ENCODE data around the gene DOP1A. TPM values are rescaled to one million over a fixed set of nuclear protein-coding genes. Genes with fewer than 3 reads are reported as not detected.

Gene DOP1A
- total RNA-seq, 4 donors from 2014 or later = 44.8 to 118 (median 53.5) TPM

- TF ChIP-seq CTCF (IDR thresholded peaks at IDR 0.05) (peak; percentile 54 to 77), POLR2A (IDR thresholded peaks at IDR 0.05) (no peak)
- DNase-seq (ENCODE audit: low spot score in 2 of 2) = no peak
- Histone ChIP-seq H3K27ac (no peak overlapping the region), H3K4me1 (no peaks in the 10 kb centered on the region), H3K27me3 (no peaks in the 10 kb centered on the region), H3K36me3 (peaks cover 6% of the 10 kb centered on the region), H3K4me3 (no peak overlapping the region), H3K9me3 (no peaks in the 10 kb centered on the region)
- 15% methylated on average over 6 of the region's 6 CpGs for WGBS
Measured at GRCh38 chr6:83055366-83055964, 12.0 kb upstream of the DOP1A start.

- Histone ChIP-seq H3K36me3 (no peaks in the 10 kb centered on the region), H3K27ac (no peak overlapping the region), H3K9me3 (no peaks in the 10 kb centered on the region), H3K27me3 (no peaks in the 10 kb centered on the region), H3K4me1 (no peaks in the 10 kb centered on the region), H3K4me3 (no peak overlapping the region)
- DNase-seq (ENCODE audit: low spot score in 2 of 2) = no peak
- 35% methylated on average over 4 of the region's 4 CpGs for WGBS
- TF ChIP-seq POLR2AphosphoS5 (IDR thresholded peaks at IDR 0.05) (no peak), POLR2A (IDR thresholded peaks at IDR 0.05) (no peak), EP300 (IDR thresholded peaks at IDR 0.05) (no peak), CTCF (IDR thresholded peaks at IDR 0.05) (peak in 1 of 2 donors; percentile 39)
Measured at GRCh38 chr6:83057705-83058321, 9.7 kb upstream of the DOP1A start.

- H3K4me3 ChIP-seq = no peak overlapping the region
- DNase-seq (ENCODE audit: low spot score in 2 of 2) = no peak
- H3K27ac ChIP-seq = no peak overlapping the region
- H3K27me3 ChIP-seq = no peaks in the 10 kb centered on the region
- H3K36me3 ChIP-seq = no peaks in the 10 kb centered on the region
- no peaks in the 10 kb centered on the region for H3K9me3 ChIP-seq
- no peak for TF ChIP-seq POLR2A (IDR thresholded peaks at IDR 0.05)
- TF ChIP-seq CTCF (IDR thresholded peaks at IDR 0.05) = no peak
- no peak for TF ChIP-seq POLR2AphosphoS5 (IDR thresholded peaks at IDR 0.05)
- TF ChIP-seq EP300 (IDR thresholded peaks at IDR 0.05) = no peak
- H3K4me1 ChIP-seq = peaks cover 14% of the 10 kb centered on the region
Measured at GRCh38 chr6:83061190-83061589, 6.3 kb upstream of the DOP1A start.

- DNase-seq (ENCODE audit: low spot score in 2 of 2) = no peak
- Histone ChIP-seq H3K9me3 (no peaks in the 10 kb centered on the region), H3K4me1 (peaks cover 14% of the 10 kb centered on the region), H3K27me3 (no peaks in the 10 kb centered on the region), H3K27ac (no peak overlapping the region), H3K36me3 (no peaks in the 10 kb centered on the region), H3K4me3 (no peak overlapping the region)
- no peak for TF ChIP-seq EP300 (IDR thresholded peaks at IDR 0.05)
- whole genome bisulfite sequencing = 100% methylated on average over 1 of the region's 1 CpG
Measured at GRCh38 chr6:83062225-83062624, 5.2 kb upstream of the DOP1A start.

GRCh38 chr6:83065511-83066192 is 1.8 kb upstream of the DOP1A start, which contains the start of gene UBE3D:
Gene UBE3D, minus strand, starts transcription at chr6:83065841. Its CDS starts 123 bp downstream, at chr6:83065718.
- WGBS = 6% methylated on average over 14 of the region's 48 CpGs
- Histone ChIP-seq H3K9me3 (no peaks in the 10 kb centered on the region), H3K4me1 (peaks cover 37% of the 10 kb centered on the region), H3K36me3 (no peaks in the 10 kb centered on the region), H3K4me3 (peak within 1 kb of the TSS; percentile 86), H3K27ac (no peak within 1 kb of the TSS), H3K27me3 (no peaks in the 10 kb centered on the region)
- DNase-seq (ENCODE audit: low spot score in 2 of 2) = peak; percentile 92 to 94
- TF ChIP-seq CTCF (IDR thresholded peaks at IDR 0.05) = peak; percentile 78 to 99
- no peak for TF ChIP-seq POLR2A (IDR thresholded peaks at IDR 0.05)
- TF ChIP-seq POLR2AphosphoS5 (IDR thresholded peaks at IDR 0.05) = no peak
- TF ChIP-seq EP300 (IDR thresholded peaks at IDR 0.05) = no peak
